GM12865 (cell line): ENCODE data around the gene PHKB.

Experiments used
- DNase-seq: peaks from one replicate; pipeline ENCODE4 v3.0.0; 2010; ENCODE audit warnings: low read depth
- H3K4me3 ChIP-seq: 2 replicates; pipeline ENCODE4 v1.5.1; 2011; ENCODE audit warnings: mild to moderate bottlenecking, low read depth, low read length, control low read depth
- TF ChIP-seq, protein P1 (sequence below): IDR thresholded peaks from 2 replicates; pipeline ENCODE4 v1.5.1; 2011; ENCODE audit warnings: low read length, control low read depth, low read depth, inconsistent platforms; ENCODE audit not compliant: insufficient read depth; ENCODE audit errors: missing control alignments

The PHKB gene

GRCh38 chr16:47604306-47604705 lies 143.2 kb downstream of the PHKB start:
- no peak for DNase-seq
- TF ChIP-seq, protein P1, sequence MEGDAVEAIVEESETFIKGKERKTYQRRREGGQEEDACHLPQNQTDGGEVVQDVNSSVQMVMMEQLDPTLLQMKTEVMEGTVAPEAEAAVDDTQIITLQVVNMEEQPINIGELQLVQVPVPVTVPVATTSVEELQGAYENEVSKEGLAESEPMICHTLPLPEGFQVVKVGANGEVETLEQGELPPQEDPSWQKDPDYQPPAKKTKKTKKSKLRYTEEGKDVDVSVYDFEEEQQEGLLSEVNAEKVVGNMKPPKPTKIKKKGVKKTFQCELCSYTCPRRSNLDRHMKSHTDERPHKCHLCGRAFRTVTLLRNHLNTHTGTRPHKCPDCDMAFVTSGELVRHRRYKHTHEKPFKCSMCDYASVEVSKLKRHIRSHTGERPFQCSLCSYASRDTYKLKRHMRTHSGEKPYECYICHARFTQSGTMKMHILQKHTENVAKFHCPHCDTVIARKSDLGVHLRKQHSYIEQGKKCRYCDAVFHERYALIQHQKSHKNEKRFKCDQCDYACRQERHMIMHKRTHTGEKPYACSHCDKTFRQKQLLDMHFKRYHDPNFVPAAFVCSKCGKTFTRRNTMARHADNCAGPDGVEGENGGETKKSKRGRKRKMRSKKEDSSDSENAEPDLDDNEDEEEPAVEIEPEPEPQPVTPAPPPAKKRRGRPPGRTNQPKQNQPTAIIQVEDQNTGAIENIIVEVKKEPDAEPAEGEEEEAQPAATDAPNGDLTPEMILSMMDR, result no peak

GRCh38 chr16:47611042-47611441 lies 149.9 kb downstream of the PHKB start:
- TF ChIP-seq, protein P1, result no peak
- no peak overlapping the region for H3K4me3 ChIP-seq
- DNase-seq, result no peak

More at GRCh38 chr16:47604306-47604705, 143.2 kb downstream of the PHKB start:
- no peak overlapping the region for H3K4me3 ChIP-seq

DNA sequence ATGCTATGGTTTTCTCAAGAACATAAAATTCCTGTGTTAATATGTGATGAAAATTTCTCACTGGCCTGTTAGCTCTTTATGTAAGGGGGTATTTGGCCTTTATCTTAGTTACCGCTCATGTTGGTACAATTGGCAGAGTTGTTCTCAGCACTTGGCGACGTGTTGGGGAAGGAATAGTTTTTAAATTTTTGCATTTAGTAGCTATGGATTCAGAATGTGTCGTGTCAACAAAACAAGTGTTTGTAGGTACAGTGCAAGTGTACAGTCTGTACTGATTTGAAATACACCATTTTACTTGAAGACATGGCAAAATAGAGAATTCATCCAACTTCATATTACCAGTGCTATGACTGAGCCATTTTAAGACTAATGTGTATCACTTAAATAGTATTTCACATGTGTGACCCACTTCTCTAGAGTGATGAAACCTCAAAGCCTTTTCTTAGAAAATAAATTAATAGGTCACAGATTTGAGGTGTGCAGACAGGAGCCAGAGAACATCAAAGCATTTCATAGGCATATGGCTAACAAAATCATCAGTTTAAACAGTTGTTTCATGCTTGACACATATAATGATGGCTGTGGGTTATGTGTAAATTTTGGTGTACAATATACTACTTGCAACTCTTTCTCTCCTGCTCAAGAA lies 150.8 kb downstream of the PHKB start:
- DNase-seq, result no peak
- TF ChIP-seq, protein P1, result no peak
- no peak overlapping the region for H3K4me3 ChIP-seq

DNA sequence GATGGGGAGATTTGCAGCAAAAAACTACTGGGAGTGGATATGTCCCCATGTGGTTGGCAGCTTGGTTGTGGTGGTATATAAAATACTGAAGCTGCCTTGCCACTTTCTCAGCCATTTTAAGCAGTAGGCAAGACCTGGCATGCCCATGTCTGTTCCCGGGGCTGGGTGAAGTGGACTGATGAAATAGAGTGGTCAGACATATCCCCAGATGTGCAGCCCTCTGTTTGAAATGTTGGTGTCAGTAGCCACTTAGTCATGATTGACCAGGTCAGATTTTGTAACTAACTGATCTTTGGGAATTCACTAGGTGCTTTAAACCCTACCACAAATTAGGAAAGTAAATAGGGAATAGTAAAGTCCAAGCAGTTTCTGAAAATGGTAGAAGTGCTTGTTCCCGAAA lies 151.6 kb downstream of the PHKB start:
- TF ChIP-seq, protein P1, result no peak
- no peak for DNase-seq
- no peak overlapping the region for H3K4me3 ChIP-seq

- no peak overlapping the region for H3K4me3 ChIP-seq
- TF ChIP-seq, protein P1, result no peak
- DNase-seq, result no peak
Measured at GRCh38 chr16:47613251-47613650, 152.1 kb downstream of the PHKB start.

GRCh38 chr16:47617732-47618131 lies 156.6 kb downstream of the PHKB start:
- no peak overlapping the region for H3K4me3 ChIP-seq
- no peak for DNase-seq
- TF ChIP-seq, protein P1, result no peak
